Natural killer cell (primary cell): ENCODE measurements around the gene GPR55. TPM values are rescaled to one million over a fixed set of nuclear protein-coding genes. Genes with fewer than 3 reads are reported as not detected.

Experiments used
- ATAC-seq, 3 donors: fragments of 150-1000 bp in 2 of 3; fragments of 200-7000 bp in 1 of 3; cut with Tn5 transposase; 1 replicate in 1 of 3; 2 replicates in 2 of 3; pipeline ENCODE4 v1.10.0; 2021; ENCODE audit warnings: mild to moderate bottlenecking in 2 of 3, moderate library complexity in 2 of 3
- DNase-seq, 2 donors: peaks; one replicate each; pipeline versions ENCODE4 v3.0.0 to v3.0.0-alpha.2; 2013 to 2021; ENCODE audit warnings: mixed read lengths in 1 of 2
- H3K27ac ChIP-seq: one replicate; pipeline ENCODE4 v1.5.1; 2013; ENCODE audit warnings: mild to moderate bottlenecking, low read length
- H3K27me3 ChIP-seq: one replicate; pipeline ENCODE4 v1.6.1; 2013; ENCODE audit warnings: low read length; ENCODE audit not compliant: control insufficient read depth, insufficient read depth
- H3K36me3 ChIP-seq: one replicate; pipeline ENCODE4 v1.6.1; 2013; ENCODE audit warnings: low read length; ENCODE audit not compliant: control insufficient read depth, insufficient read depth
- H3K4me1 ChIP-seq: one replicate; pipeline ENCODE4 v1.6.1; 2013; ENCODE audit warnings: low read length; ENCODE audit not compliant: control insufficient read depth, insufficient read depth
- H3K4me3 ChIP-seq: one replicate; pipeline ENCODE4 v1.5.1; 2013; ENCODE audit warnings: low read length
- H3K9me3 ChIP-seq: one replicate; pipeline ENCODE4 v1.6.1; 2013; ENCODE audit warnings: low read length; ENCODE audit not compliant: control insufficient read depth, insufficient read depth
- H3K27ac Mint-ChIP-seq, 2 donors: one replicate each; pipeline ENCODE4 v1.8.0; 2022; ENCODE audit warnings: mild to moderate bottlenecking in 2 of 2, mixed read lengths in 2 of 2, moderate library complexity in 1 of 2
- H3K27me3 Mint-ChIP-seq, 2 donors: one replicate each; pipeline ENCODE4 v1.8.0; 2022; ENCODE audit warnings: low read depth in 2 of 2, mixed read lengths in 2 of 2
- H3K36me3 Mint-ChIP-seq: one replicate; pipeline ENCODE4 v1.8.0; 2022; ENCODE audit warnings: mixed read lengths
- H3K4me1 Mint-ChIP-seq, 2 donors: one replicate each; pipeline ENCODE4 v1.8.0; 2022; ENCODE audit warnings: mixed read lengths in 2 of 2
- H3K4me3 Mint-ChIP-seq: one replicate; pipeline ENCODE4 v1.8.0; 2022; ENCODE audit warnings: mild to moderate bottlenecking, moderate library complexity, mixed read lengths
- H3K9me3 Mint-ChIP-seq, 2 donors: one replicate each; pipeline ENCODE4 v1.8.0; 2022; ENCODE audit warnings: mixed read lengths in 2 of 2
- CTCF ChIP-seq: fragments of 200-600 bp; IDR thresholded peaks from one replicate; pipeline ENCODE4 v1.8.0; 2022; ENCODE audit warnings: antibody characterized with exemption
- WGBS: methylation state at CpG from one replicate; pipeline ENCODE4 v1.1.7; 2013; ENCODE audit warnings: missing lambda C conversion rate; ENCODE audit not compliant: insufficient coverage; 5-methylcytosine and 5-hydroxymethylcytosine counted together
- intact Hi-C: fragments of 100-400 bp; cut with micrococcal nuclease; formaldehyde crosslinking; loops from one replicate; pipeline ENCODE4 v1.14.2; 2022
- total RNA-seq, 4 donors: library from RNA; stranded (reverse); fragments of 120-200 nt in 1 of 4; gene quantifications; one replicate each; pipeline versions ENCODE4 v1.2.3 to v1.2.4, GENCODE V29; 2013 to 2022

Gene GPR55
- total RNA-seq, 3 donors from 2014 or later (not counting 1 experiment from before 2014, with no cell fraction given), result 0.09 to 1.1 (median 0.40) TPM

GRCh38 chr2:230935130-230935430 lies 10.0 kb upstream of the GPR55 start:
- H3K4me3 Mint-ChIP-seq, result no peak overlapping the region
- Histone ChIP-seq H3K36me3 (no peaks in the 10 kb centered on the region), H3K4me1 (peaks cover 46% of the 10 kb centered on the region), H3K9me3 (peaks cover 19% of the 10 kb centered on the region), H3K4me3 (no peak overlapping the region), H3K27ac (no peak overlapping the region), H3K27me3 (peaks cover 4% of the 10 kb centered on the region)
- intact Hi-C loops, result no loop called here
- 87% methylated on average over 9 of the region's 9 CpGs for WGBS
- DNase-seq, result no peak
- H3K27me3 Mint-ChIP-seq, result peaks cover 26 to 35% of the 10 kb centered on the region in 2 donors
- H3K36me3 Mint-ChIP-seq, result no peaks in the 10 kb centered on the region
- no peak for ATAC-seq
- peaks cover 34 to 43% of the 10 kb centered on the region in 2 donors for H3K4me1 Mint-ChIP-seq
- H3K9me3 Mint-ChIP-seq, result peaks cover 4 to 5% of the 10 kb centered on the region in 2 donors
- no peak overlapping the region for H3K27ac Mint-ChIP-seq
- no peak for TF ChIP-seq CTCF

GRCh38 chr2:230934231-230935129 lies 9.4 kb upstream of the GPR55 start:
- no peak for TF ChIP-seq CTCF
- H3K27me3 Mint-ChIP-seq, result peaks cover 26 to 35% of the 10 kb centered on the region in 2 donors
- Histone ChIP-seq H3K27ac (no peak overlapping the region), H3K27me3 (peaks cover 9% of the 10 kb centered on the region), H3K4me1 (peaks cover 50% of the 10 kb centered on the region), H3K36me3 (no peaks in the 10 kb centered on the region), H3K9me3 (peaks cover 19% of the 10 kb centered on the region), H3K4me3 (no peak overlapping the region)
- no peak for ATAC-seq
- H3K9me3 Mint-ChIP-seq, result peaks cover 4 to 5% of the 10 kb centered on the region in 2 donors
- intact Hi-C loops, result loop anchor here (5.0 kb wide), 1 partner anchor 38 kb away; no protein-coding TSS in a partner anchor
- DNase-seq, result no peak
- H3K4me3 Mint-ChIP-seq, result no peak overlapping the region
- 83% methylated on average over 17 of the region's 17 CpGs for WGBS
- peaks cover 34 to 45% of the 10 kb centered on the region in 2 donors for H3K4me1 Mint-ChIP-seq
- no peaks in the 10 kb centered on the region for H3K36me3 Mint-ChIP-seq
- H3K27ac Mint-ChIP-seq, result no peak overlapping the region

GRCh38 chr2:230933521-230934180 lies 8.6 kb upstream of the GPR55 start:
- H3K4me1 ChIP-seq, result peaks cover 50% of the 10 kb centered on the region
- H3K9me3 Mint-ChIP-seq, result peaks cover 4 to 5% of the 10 kb centered on the region in 2 donors
- no peak overlapping the region for H3K27ac ChIP-seq
- DNase-seq (no peak), ATAC-seq (peak in 1 of 3 donors; percentile 32)
- peaks cover 19% of the 10 kb centered on the region for H3K9me3 ChIP-seq
- peak overlapping the region; percentile 17 for H3K4me3 Mint-ChIP-seq
- H3K36me3 Mint-ChIP-seq, result no peaks in the 10 kb centered on the region
- intact Hi-C loops, result loop anchor here (5.0 kb wide), 1 partner anchor 39 kb away; no protein-coding TSS in a partner anchor
- H3K4me1 Mint-ChIP-seq, result peaks cover 34 to 45% of the 10 kb centered on the region in 2 donors
- no peak for TF ChIP-seq CTCF
- peaks cover 29 to 38% of the 10 kb centered on the region in 2 donors for H3K27me3 Mint-ChIP-seq
- no peaks in the 10 kb centered on the region for H3K36me3 ChIP-seq
- 61% methylated on average over 10 of the region's 10 CpGs for WGBS
- no peak overlapping the region for H3K4me3 ChIP-seq
- H3K27ac Mint-ChIP-seq, result peak overlapping the region in 1 of 2 donors; percentile 74
- H3K27me3 ChIP-seq, result peaks cover 9% of the 10 kb centered on the region
